ENCODE measurements around the gene KIDINS220. TPM values are rescaled to one million over a fixed set of nuclear protein-coding genes. Genes with fewer than 3 reads are reported as not detected.

The KIDINS220 gene
- total and polyA plus RNA-seq, 2 of the 13 experiments (the other 11 are each of a cell fraction or from before 2014, with no cell fraction given): 25.2 to 32.3 TPM

DNA sequence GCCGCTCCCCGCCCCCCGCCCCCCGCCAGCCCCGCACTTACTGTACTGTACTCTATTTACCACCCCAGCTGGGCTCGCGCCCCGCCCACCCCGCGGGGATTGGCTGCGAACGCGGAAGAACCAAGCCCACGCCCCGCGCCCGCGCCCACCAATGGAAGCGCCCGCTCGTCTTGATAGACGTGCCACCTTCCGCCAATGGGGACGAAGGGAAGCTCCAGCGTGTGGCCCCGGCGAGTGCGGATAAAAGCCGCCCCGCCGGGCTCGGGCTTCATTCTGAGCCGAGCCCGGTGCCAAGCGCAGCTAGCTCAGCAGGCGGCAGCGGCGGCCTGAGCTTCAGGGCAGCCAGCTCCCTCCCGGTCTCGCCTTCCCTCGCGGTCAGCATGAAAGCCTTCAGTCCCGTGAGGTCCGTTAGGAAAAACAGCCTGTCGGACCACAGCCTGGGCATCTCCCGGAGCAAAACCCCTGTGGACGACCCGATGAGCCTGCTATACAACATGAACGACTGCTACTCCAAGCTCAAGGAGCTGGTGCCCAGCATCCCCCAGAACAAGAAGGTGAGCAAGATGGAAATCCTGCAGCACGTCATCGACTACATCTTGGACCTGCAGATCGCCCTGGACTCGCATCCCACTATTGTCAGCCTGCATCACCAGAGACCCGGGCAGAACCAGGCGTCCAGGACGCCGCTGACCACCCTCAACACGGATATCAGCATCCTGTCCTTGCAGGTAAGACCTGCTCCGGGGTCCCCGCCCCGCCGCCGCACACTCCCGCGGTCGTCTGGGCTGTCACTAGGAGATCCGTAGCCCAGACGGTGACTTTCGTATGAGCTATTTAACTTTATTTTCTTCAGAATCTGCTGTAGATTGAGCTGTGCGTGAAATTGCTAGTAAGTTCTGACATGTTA, 155.4 kb downstream of the KIDINS220 start, which contains the start of gene ID2 (continued):
- no peak for TF ChIP-seq KIAA2018 (CRISPR knock-in tag; IDR thresholded peaks at IDR 0.05; ENCODE audit: borderline replicate concordance)
- TF ChIP-seq RFXANK (CRISPR knock-in tag; IDR thresholded peaks at IDR 0.05): no peak
- TF ChIP-seq RXRA (CRISPR knock-in tag; IDR thresholded peaks at IDR 0.05): peak; percentile 89
- peak; percentile 64; the same call in 1 of the 2 replicates for TF ChIP-seq HNF1B (CRISPR knock-in tag; IDR thresholded peaks at IDR 0.05)
- peak; percentile 82 for TF ChIP-seq FOXJ3 (CRISPR knock-in tag; IDR thresholded peaks at IDR 0.05; ENCODE audit: borderline replicate concordance)
- peak; percentile 88 for TF ChIP-seq GABPB1 (CRISPR knock-in tag; IDR thresholded peaks at IDR 0.05)
- TF ChIP-seq, protein P1, sequence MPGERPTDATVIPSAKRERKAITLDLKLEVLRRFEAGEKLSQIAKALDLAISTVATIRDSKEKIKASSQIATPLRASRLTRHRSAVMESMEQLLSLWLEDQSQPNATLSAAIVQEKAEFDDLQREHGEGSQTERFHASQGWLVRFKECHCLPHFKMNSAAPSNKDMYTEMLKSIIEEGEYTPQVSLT (CRISPR knock-in tag; IDR thresholded peaks at IDR 0.05; ENCODE audit: borderline replicate concordance, low read depth): no peak; the same call in 1 of the 2 replicates
- TF ChIP-seq, protein P2, sequence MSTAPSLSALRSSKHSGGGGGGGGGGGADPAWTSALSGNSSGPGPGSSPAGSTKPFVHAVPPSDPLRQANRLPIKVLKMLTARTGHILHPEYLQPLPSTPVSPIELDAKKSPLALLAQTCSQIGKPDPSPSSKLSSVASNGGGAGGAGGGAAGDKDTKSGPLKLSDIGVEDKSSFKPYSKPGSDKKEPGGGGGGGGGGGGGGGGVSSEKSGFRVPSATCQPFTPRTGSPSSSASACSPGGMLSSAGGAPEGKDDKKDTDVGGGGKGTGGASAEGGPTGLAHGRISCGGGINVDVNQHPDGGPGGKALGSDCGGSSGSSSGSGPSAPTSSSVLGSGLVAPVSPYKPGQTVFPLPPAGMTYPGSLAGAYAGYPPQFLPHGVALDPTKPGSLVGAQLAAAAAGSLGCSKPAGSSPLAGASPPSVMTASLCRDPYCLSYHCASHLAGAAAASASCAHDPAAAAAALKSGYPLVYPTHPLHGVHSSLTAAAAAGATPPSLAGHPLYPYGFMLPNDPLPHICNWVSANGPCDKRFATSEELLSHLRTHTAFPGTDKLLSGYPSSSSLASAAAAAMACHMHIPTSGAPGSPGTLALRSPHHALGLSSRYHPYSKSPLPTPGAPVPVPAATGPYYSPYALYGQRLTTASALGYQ (CRISPR knock-in tag; IDR thresholded peaks at IDR 0.05): peak; percentile 88; the same call in 1 of the 2 replicates
- peak; percentile 91 for TF ChIP-seq ZNF225 (CRISPR knock-in tag; IDR thresholded peaks at IDR 0.05)
- no peak; the same call in 1 of the 2 replicates for TF ChIP-seq NCOR1 (IDR thresholded peaks at IDR 0.05; ENCODE audit: borderline replicate concordance, low read length)
- TF ChIP-seq ZNF331 (CRISPR knock-in tag; IDR thresholded peaks at IDR 0.05): peak; percentile 95
- TF ChIP-seq ZNF672 (CRISPR knock-in tag; IDR thresholded peaks at IDR 0.05): 0 out of 2 replicates have a peak, but pooled peaks have one; percentile 63
- peak; percentile 75; the same call in 1 of the 2 replicates for TF ChIP-seq TP53 (CRISPR knock-in tag; conservative IDR thresholded peaks at IDR 0.05)
- TF ChIP-seq DBP (CRISPR knock-in tag; IDR thresholded peaks at IDR 0.05; ENCODE audit: not compliant biosample characterization): peak; percentile 86
- TF ChIP-seq HDAC2 (CRISPR knock-in tag; IDR thresholded peaks at IDR 0.05): peak; percentile 77

Data from HepG2 (cell line).